Right cardiac atrium (tissue), 5 donors: ENCODE data around the gene SC5D. TPM values are rescaled to one million over a fixed set of nuclear protein-coding genes. Genes with fewer than 3 reads are reported as not detected.

Experiments
- ATAC-seq, 2 donors: fragments of 200-7000 bp; cut with Tn5 transposase; one replicate each; pipeline versions ENCODE4 v1.8.0 to v1.9.1; 2020; ENCODE audit warnings: moderate library complexity in 2 of 2, mild to moderate bottlenecking in 1 of 2
- DNase-seq, 3 donors: peaks; one replicate each; pipeline ENCODE4 v3.0.0-alpha.2; 2020
- H3K27ac ChIP-seq: one replicate; pipeline ENCODE4 v1.5.1; 2013; ENCODE audit warnings: mild to moderate bottlenecking, low read length, control low read depth, moderate library complexity
- H3K27me3 ChIP-seq: one replicate; pipeline ENCODE4 v1.6.1; 2013; ENCODE audit not compliant: control insufficient read depth, insufficient read depth
- H3K4me1 ChIP-seq: one replicate; pipeline ENCODE4 v1.6.1; 2013; ENCODE audit warnings: low read length; ENCODE audit not compliant: control insufficient read depth, insufficient read depth
- H3K4me3 ChIP-seq: one replicate; pipeline ENCODE4 v1.5.1; 2013; ENCODE audit warnings: low read length, control low read depth
- H3K9me3 ChIP-seq: one replicate; pipeline ENCODE4 v1.6.1; 2013; ENCODE audit warnings: low read length; ENCODE audit not compliant: control insufficient read depth
- WGBS: extraction: QIAGEN DNeasy Blood & Tissue Kit; methylation state at CpG from one replicate; pipeline ENCODE4 v1.1.7; 2013; 5-methylcytosine and 5-hydroxymethylcytosine counted together
- intact Hi-C, 4 donors: fragments of 100-400 bp; cut with DNase I; formaldehyde crosslinking; loops; one replicate each; pipeline versions ENCODE4 v1.11.0 to v1.14.0; 2022 to 2023
- polyA plus RNA-seq: library from polyadenylated mRNA; stranded (reverse); fragments of 200-250 nt; gene quantifications from one replicate; pipeline ENCODE4 v1.2.3, GENCODE V29; 2013
- total RNA-seq, 4 donors: library from RNA; stranded (reverse); fragmentation: NEBNext Ultra II Directional; extraction: Animal tissue kit (Norgen Biotek cat#: 25700); gene quantifications; one replicate each; pipeline ENCODE4 v1.2.1, GENCODE V29; 2021
- donor health status: healthy with polysubstance abuse.
- donor health status: DM: no; HTN: yes; CAD: no.
- donor health status: DM: no; HTN: no; CAD: no.
- donor health status: DM: no; HTN: yes; CAD: no; lungs with severe emphysema.
- donor health status: DM: yes; HTN: yes; CAD: no.

SC5D gene
- total and polyA plus RNA-seq, 5 donors = 29.7 to 34.7 (median 30.2) TPM

DNA sequence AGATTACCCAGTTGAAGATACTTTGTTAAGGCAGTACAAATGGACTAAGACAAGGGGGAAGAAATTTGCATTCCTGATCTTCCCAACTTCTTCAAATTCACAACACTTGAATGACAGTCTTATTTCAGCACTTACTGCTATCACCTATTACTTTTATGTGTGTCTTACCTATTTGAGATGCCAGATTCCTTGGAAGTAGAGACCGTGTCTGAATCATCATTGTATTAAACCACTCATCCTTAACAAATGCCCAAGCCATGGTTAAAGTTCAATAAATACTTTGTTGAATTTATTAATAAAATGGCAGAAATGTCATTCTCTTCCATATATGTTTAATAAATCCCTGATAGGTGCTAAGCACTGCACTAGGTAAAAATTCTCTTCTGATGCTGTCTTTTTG lies 18.3 kb downstream of the SC5D start:
- H3K27ac ChIP-seq = no peak overlapping the region
- no peaks in the 10 kb centered on the region for H3K4me1 ChIP-seq
- 98% methylated on average over 1 of the region's 1 CpG for WGBS
- intact Hi-C loops = no loop called here
- no peaks in the 10 kb centered on the region for H3K9me3 ChIP-seq
- no peak for DNase-seq
- no peak for ATAC-seq
- H3K27me3 ChIP-seq = no peaks in the 10 kb centered on the region
- no peak overlapping the region for H3K4me3 ChIP-seq

- no peak overlapping the region for H3K27ac ChIP-seq
- DNase-seq = no peak
- no peaks in the 10 kb centered on the region for H3K4me1 ChIP-seq
- no peaks in the 10 kb centered on the region for H3K9me3 ChIP-seq
- H3K27me3 ChIP-seq = no peaks in the 10 kb centered on the region
- intact Hi-C loops = no loop called here
- no peak for ATAC-seq
- no peak overlapping the region for H3K4me3 ChIP-seq
Observed at GRCh38 chr11:121311373-121311772, 18.8 kb downstream of the SC5D start.

GRCh38 chr11:121312483-121312882 lies 19.9 kb downstream of the SC5D start:
- ATAC-seq (no peak), DNase-seq (no peak)
- 75% methylated on average over 2 of the region's 2 CpGs for WGBS
- Histone ChIP-seq H3K27me3 (no peaks in the 10 kb centered on the region), H3K4me1 (no peaks in the 10 kb centered on the region), H3K9me3 (no peaks in the 10 kb centered on the region), H3K27ac (no peak overlapping the region), H3K4me3 (no peak overlapping the region)
- intact Hi-C loops = no loop called here

DNA sequence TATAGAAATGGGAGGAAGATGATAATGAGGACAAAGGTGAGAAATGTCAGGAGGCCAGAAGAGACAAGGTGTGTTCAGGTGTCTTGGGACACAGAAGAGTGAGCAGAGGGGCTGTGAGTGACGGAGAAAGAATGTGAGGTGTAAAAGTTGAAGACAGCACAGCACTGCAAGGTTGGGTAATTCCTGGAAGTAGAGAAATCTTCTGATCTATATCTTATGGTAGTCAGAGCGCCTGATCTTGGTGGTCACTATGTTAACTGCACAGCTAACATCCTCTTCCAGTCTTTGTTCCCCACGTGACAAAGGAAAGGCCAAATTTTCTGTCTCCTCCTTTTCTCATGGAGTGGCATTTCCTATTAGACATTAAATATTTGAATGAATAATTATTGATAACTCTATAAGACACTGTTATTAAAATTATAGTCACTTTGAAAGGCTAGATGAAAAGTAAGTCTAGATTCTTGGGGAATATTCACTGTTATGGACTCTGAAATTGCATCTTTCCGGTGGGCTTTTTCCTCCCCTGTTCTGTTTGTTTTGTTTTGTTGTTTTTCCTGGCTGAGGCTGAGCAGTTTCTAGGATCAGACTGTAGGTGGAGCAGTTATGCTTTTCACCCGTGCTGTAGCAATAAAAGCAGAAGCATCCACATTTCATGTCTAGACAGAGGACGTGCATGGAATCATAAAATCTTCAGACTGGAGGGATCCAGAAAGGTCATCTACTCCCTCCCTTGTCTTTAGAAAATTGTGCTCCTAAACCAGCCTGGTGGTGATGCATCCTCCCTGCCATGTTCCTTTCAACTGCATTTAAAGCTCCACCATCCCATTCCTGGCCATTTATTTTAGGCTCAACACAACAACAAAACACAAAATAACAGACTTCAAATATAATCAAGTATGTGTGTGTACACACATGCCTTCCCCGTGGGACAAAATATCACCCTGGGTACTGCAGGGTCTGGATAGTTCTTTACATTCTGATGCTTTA lies 26.6 kb downstream of the SC5D start:
- WGBS = 28% methylated on average over 7 of the region's 7 CpGs
- intact Hi-C loops = loop anchor here in 3 of 4 donors (1.0 to 5.0 kb wide), 4 partner anchors 213 to 273 kb away; no protein-coding TSS in a partner anchor

DNA sequence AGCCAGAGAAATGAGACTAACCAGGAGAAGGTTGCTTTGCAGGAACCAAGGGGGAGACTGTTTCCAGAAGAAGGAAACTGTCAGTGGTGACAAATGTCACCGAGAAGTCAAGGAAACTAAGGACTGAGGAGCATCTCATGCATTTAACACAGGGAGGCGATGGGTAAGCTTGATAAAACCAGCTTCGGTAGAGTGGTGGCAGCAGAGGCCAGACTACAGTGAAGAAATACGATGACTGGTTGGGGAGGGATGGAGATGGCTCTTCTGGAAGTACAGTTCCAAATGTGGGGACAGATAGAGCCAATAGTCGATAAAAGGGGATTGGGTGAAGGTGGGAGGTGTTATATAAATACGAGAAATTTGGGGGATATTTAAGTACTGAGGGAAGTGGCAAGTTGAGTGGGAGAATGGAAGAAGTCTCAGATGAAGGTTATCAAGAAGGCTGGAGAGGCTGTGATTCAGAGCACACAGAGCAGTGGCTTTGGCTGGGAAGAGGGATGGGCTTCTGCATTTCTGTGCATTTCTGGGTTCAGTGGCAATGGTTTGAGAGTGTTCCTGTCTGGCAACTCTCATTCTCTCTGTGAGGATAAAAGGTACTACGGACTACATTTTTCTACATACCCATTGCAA lies 29.2 kb downstream of the SC5D start:
- Histone ChIP-seq H3K4me1 (no peaks in the 10 kb centered on the region), H3K27ac (no peak overlapping the region), H3K27me3 (no peaks in the 10 kb centered on the region), H3K9me3 (no peaks in the 10 kb centered on the region), H3K4me3 (no peak overlapping the region)
- DNase-seq = peak in 1 of 3 donors; percentile 60
- peak; percentile 83 to 89 for ATAC-seq
- WGBS = 31% methylated on average over 7 of the region's 7 CpGs
- intact Hi-C loops = loop anchor here in 1 of 4 donors (5.0 kb wide), 1 partner anchor 271 kb away; no protein-coding TSS in a partner anchor

More for the DNA sequence above, 26.6 kb downstream of the SC5D start:
- DNase-seq (no peak), ATAC-seq (peak; percentile 59 to 70)
- H3K9me3 ChIP-seq = no peaks in the 10 kb centered on the region
- no peaks in the 10 kb centered on the region for H3K27me3 ChIP-seq
- no peak overlapping the region for H3K27ac ChIP-seq
- no peak overlapping the region for H3K4me3 ChIP-seq
- no peaks in the 10 kb centered on the region for H3K4me1 ChIP-seq

DNA sequence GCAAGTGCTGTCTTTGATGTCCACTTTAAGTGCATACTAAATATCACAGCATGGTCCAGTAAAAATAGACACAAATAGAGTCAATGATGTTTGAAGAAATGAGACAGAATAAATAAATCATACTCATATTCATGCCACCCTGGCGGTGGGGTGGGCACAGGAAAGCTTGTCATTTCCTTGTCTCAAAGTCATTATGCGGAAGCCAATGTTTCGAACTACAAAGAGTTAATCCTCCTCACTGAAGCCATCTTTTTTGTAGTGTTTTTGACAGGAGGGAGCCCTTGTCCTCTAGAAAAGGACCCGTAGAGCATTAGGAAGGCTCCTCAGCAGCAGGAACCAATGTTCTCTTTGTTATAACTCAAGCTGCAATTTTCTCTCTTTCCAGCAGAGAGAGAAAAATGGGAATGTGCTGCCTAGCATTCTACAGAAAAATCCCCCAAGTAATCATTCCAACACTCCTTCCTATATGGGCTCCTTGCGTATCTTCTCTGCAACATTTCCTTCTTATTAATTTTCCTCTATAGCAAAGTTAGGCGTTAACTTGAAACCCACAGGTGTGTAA lies 30.6 kb downstream of the SC5D start:
- Histone ChIP-seq H3K4me1 (no peaks in the 10 kb centered on the region), H3K9me3 (no peaks in the 10 kb centered on the region), H3K4me3 (no peak overlapping the region), H3K27me3 (no peaks in the 10 kb centered on the region), H3K27ac (no peak overlapping the region)
- WGBS = 65% methylated on average over 6 of the region's 6 CpGs
- intact Hi-C loops = loop anchor here in 1 of 4 donors (5.0 kb wide), 1 partner anchor 269 kb away; no protein-coding TSS in a partner anchor
- ATAC-seq (no peak), DNase-seq (no peak)

- no peak for ATAC-seq
- intact Hi-C loops = loop anchor here in 1 of 4 donors (5.0 kb wide), 1 partner anchor 126 kb away; the partner anchor contains the start of genes SORL1 and SORL1-AS1
- 74% methylated on average over 4 of the region's 4 CpGs for WGBS
Observed at GRCh38 chr11:121326230-121326629, 33.7 kb downstream of the SC5D start.

DNA sequence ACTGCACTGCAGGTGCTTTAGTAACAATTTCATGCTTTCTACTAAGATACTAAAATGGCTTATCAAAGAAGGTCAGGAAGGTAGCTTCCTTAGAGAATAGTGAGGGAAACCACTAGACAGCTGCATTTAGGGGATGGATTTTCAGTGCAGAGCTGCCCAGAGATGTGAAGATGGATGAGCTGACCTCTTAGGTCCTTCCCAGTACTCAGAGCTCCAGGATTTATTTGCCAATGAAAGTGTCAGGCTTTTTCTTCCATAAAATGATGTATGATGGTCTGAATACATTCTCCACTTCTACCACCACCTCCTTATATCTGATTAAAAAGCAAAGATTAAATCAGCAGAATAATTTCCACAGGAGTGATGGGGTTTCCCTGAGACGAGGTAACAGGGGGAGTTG lies 35.0 kb downstream of the SC5D start:
- Histone ChIP-seq H3K27me3 (no peaks in the 10 kb centered on the region), H3K27ac (no peak overlapping the region), H3K4me1 (no peaks in the 10 kb centered on the region), H3K4me3 (no peak overlapping the region), H3K9me3 (no peaks in the 10 kb centered on the region)
- 77% methylated on average over 1 of the region's 1 CpG for WGBS
- DNase-seq (no peak), ATAC-seq (no peak)
- intact Hi-C loops = loop anchor here in 1 of 4 donors (5.0 kb wide), 1 partner anchor 125 kb away; the partner anchor contains the start of genes SORL1 and SORL1-AS1

More at GRCh38 chr11:121326230-121326629, 33.7 kb downstream of the SC5D start:
- Histone ChIP-seq H3K27ac (no peak overlapping the region), H3K9me3 (no peaks in the 10 kb centered on the region), H3K27me3 (no peaks in the 10 kb centered on the region), H3K4me1 (no peaks in the 10 kb centered on the region), H3K4me3 (no peak overlapping the region)
- no peak for DNase-seq

DNA sequence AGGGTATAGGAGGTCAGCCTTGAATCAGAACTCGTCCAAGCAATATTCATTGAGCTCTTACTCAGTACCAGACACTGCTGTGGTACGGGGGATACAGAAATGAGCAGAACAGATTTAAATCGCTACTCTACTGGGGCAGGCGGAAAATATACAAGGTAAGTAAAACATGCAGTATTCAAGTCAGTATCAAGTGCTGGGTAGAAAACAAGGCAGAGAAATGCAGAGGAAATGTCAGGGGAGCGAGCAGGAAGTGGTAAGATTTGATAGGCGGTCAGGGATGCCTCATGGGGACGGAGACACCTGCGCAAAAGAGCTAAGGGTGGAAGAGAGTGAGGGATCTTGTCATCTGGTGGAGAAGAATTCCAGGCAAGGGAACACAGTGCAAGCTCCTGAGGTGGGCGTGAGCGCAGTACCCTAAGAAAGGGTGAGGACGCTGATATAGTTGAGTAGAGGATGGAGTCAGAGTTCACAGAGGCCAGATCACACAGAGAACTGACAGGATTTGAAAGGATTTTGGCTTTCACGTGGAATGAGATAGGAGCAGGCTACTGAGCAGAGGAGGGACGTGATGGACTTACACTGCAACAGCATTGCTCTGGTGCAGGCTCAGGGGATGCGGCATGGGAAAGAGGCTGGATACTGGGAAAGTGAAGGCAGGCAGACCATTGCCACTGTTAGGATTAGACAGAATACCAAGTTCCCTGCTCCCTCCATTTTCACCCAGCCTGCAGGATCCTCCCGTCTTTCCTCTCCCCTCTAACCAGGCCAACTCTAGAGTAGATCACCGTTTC lies 35.8 kb downstream of the SC5D start:
- no peak for DNase-seq
- no peaks in the 10 kb centered on the region for H3K27me3 ChIP-seq
- H3K27ac ChIP-seq = no peak overlapping the region
- no peaks in the 10 kb centered on the region for H3K9me3 ChIP-seq
- H3K4me1 ChIP-seq = no peaks in the 10 kb centered on the region
- no peak overlapping the region for H3K4me3 ChIP-seq
- ATAC-seq = no peak
- 69% methylated on average over 16 of the region's 16 CpGs for WGBS
- intact Hi-C loops = loop anchor here in 1 of 4 donors (5.0 kb wide), 1 partner anchor 124 kb away; the partner anchor contains the start of genes SORL1 and SORL1-AS1

DNA sequence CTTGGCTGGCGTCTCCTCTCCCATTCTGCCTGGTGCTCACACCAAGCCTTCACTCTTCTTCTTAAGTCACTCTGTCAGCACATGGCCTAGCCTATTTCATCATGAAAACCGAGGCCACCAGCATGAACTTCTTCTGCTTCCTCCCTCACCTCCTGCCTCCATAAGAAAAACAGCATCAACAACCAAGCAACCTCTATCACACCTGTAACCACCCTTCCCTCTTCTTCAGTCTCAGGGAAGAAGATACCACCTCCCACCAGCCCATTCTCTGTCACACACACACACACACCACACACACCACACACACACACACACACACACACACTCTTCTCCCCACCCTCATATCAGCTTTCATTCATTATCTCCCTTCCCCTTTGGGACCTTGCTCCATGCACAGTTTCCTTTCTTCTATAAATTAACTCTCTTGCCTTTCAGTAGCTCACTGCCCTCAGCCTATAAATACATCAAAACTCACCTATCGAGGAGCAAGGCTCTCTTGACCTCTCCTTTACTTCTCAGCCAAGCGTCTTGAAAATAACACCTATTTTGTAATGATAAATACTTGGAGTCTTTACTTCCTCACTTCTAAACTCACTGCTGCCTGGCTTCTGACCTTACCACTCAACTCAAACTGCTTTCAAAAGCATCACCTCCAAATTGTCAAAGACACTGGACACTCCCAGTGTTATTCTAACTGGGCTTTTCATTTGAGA lies 36.6 kb downstream of the SC5D start:
- WGBS = 37% methylated on average over 4 of the region's 4 CpGs
- intact Hi-C loops = loop anchor here in 1 of 4 donors (5.0 kb wide), 1 partner anchor 123 kb away; the partner anchor contains the start of genes SORL1 and SORL1-AS1
- H3K4me3 ChIP-seq = no peak overlapping the region
- no peak overlapping the region for H3K27ac ChIP-seq
- ATAC-seq = no peak
- no peaks in the 10 kb centered on the region for H3K4me1 ChIP-seq
- no peaks in the 10 kb centered on the region for H3K27me3 ChIP-seq
- H3K9me3 ChIP-seq = no peaks in the 10 kb centered on the region
- DNase-seq = no peak
